HCT116 (cell line): Measurements from ENCODE around the gene SPIRE1.

Experiments used
- EZH2 ChIP-seq: fragments of 200-600 bp; sonication (generic); IDR thresholded peaks from 2 replicates; pipeline ENCODE4 v1.6.1; 2017; ENCODE audit warnings: antibody characterized with exemption, mixed run types
- POLR2A ChIP-seq: IDR thresholded peaks from 2 replicates; pipeline ENCODE4 v1.7.0; 2011; ENCODE audit warnings: borderline replicate concordance; ENCODE audit not compliant: insufficient read depth, insufficient read length; ENCODE audit errors: extremely low read depth
- ZBTB33 ChIP-seq: IDR thresholded peaks from 2 replicates; pipeline ENCODE4 v1.6.1; 2011; ENCODE audit warnings: mild to moderate bottlenecking, low read length, moderate library complexity; ENCODE audit not compliant: insufficient replicate concordance; ENCODE audit errors: extremely low read depth
- TF ChIP-seq, protein P1 (sequence below), 3 experiments: fragments of 200-600 bp in 1 of 3; sonication (generic) in 1 of 3; IDR thresholded peaks in 2 of 3; conservative IDR thresholded peaks in 1 of 3; 2 replicates each; pipeline ENCODE4 v1.5.1; 2012 to 2017; ENCODE audit warnings: low read depth in 2 of 3, low read length in 2 of 3, antibody characterized with exemption in 1 of 3, borderline replicate concordance in 1 of 3, control low read depth in 1 of 3, mild to moderate bottlenecking in 1 of 3, mixed read lengths in 1 of 3, mixed run types in 1 of 3, moderate library complexity in 1 of 3; ENCODE audit not compliant: insufficient read depth in 1 of 3

DNA sequence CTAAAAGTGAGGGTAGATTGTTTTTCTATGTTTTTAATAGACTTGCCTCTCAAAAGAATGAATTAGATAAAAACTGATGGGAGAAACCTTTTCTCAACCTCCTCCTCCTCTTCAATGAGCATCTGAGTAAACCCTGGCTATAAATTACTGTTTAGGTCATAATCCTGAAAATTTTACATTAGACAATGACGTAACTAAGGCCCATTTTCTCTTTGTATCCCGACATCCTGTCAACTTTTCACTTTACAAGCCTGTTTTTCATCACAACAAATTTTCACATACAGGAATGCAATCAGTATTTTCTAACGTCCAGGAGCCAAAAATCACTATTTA, 1.3 kb downstream of the SPIRE1 start:
- TF ChIP-seq, protein P1, sequence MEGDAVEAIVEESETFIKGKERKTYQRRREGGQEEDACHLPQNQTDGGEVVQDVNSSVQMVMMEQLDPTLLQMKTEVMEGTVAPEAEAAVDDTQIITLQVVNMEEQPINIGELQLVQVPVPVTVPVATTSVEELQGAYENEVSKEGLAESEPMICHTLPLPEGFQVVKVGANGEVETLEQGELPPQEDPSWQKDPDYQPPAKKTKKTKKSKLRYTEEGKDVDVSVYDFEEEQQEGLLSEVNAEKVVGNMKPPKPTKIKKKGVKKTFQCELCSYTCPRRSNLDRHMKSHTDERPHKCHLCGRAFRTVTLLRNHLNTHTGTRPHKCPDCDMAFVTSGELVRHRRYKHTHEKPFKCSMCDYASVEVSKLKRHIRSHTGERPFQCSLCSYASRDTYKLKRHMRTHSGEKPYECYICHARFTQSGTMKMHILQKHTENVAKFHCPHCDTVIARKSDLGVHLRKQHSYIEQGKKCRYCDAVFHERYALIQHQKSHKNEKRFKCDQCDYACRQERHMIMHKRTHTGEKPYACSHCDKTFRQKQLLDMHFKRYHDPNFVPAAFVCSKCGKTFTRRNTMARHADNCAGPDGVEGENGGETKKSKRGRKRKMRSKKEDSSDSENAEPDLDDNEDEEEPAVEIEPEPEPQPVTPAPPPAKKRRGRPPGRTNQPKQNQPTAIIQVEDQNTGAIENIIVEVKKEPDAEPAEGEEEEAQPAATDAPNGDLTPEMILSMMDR (IDR thresholded peaks at IDR 0.05 in 2 of 3, conservative IDR thresholded peaks at IDR 0.05 in 1 of 3; ENCODE audit: borderline replicate concordance in 1 of 3, insufficient read depth in 1 of 3, low read depth in 2 of 3, low read length in 2 of 3): no peak
- TF ChIP-seq EZH2: no peak
- no peak for TF ChIP-seq POLR2A
- TF ChIP-seq ZBTB33: no peak
